ENCODE data around the gene LRCOL1. TPM values are rescaled to one million over a fixed set of nuclear protein-coding genes. Genes with fewer than 3 reads are reported as not detected.

Gene LRCOL1
- not detected for total RNA-seq

DNA sequence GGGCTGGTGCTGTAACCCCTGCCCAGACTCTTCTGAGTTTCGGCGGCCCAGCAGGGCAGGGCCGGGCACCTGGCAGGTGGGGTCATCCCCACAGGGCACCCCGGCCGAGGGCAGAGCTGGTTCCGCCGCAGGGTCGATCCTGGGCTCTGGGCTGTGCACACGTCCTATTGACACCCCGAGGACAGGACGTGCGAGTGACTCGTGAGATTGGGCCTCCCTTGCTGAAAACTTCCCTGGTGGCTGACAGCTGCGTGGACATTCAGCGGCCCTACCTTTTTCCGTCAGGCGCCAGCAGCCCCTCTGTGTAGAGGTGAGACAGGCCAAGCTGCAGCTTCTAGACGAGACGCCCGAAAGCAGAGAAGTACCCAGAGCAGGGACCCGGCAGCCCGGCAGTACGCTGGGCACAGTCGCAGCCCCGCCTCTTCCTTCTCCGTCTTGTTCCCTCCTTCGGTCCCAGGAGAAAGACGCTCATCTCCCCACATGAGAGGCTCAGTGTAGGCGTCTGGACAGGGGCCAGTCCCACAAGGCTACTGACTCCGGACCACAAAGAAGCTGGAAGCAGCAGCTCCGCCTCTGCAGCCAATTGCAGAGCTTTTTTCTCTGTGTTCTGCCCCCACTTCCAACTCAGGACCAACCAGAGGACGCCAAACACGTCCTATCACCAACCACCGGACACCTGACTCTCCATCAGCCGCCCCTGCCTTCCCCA is at the start of gene LRCOL1:
LRCOL1 (minus strand) TSS at position 532 of the 709 bp plus-strand sequence. CDS start 4,331 bp downstream, outside the sequence.
- Mint-ChIP-seq H3K4me1 (ENCODE audit: low read depth) (peaks cover 9% of the 10 kb centered on the region), H3K9me3 (peaks cover 7% of the 10 kb centered on the region), H3K27me3 (ENCODE audit: low read depth) (peaks cover 50% of the 10 kb centered on the region), H3K4me3 (no peak within 1 kb of the TSS), H3K36me3 (ENCODE audit: low read depth) (no peaks in the 10 kb centered on the region), H3K27ac (no peak within 1 kb of the TSS)
- CTCF ChIA-PET, result interaction anchor here (0.8 to 1.8 kb wide), 4 partner anchors 11 to 219 kb away, joined by 3 to 5 read pairs (median 3); no protein-coding TSS in a partner anchor
- DNase-seq, result no peak
- intact Hi-C loops (cut with micrococcal nuclease), result no loop called here

DNA sequence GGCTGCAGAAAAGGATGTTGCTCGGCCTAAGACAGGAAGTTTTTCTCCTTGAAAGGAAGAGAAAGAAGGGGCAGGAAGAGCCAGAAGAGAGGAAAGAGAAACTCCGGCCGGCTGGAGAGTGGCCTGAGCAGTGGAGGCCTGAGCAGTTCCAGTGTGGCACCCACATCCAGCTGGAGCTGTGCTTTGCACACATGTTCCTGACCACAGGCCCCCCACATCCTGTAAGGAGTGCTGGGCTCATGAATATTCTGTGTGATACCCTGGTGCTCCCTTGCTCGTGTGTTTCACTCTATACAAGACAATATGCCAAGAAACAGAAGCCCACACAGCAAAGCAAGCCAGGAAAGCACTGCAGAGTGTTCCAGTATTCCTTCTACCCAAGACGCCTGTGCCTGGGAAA is 49.7 kb upstream of the LRCOL1 start:
- intact Hi-C loops (cut with micrococcal nuclease), result no loop called here
- H3K4me1 Mint-ChIP-seq (ENCODE audit: low read depth), result peaks cover 21% of the 10 kb centered on the region
- no peak overlapping the region for H3K27ac Mint-ChIP-seq
- CTCF ChIA-PET, result no interaction called here
- H3K9me3 Mint-ChIP-seq, result no peaks in the 10 kb centered on the region
- no peak for DNase-seq
- H3K4me3 Mint-ChIP-seq, result no peak overlapping the region
- no peaks in the 10 kb centered on the region for H3K27me3 Mint-ChIP-seq (ENCODE audit: low read depth)
- H3K36me3 Mint-ChIP-seq (ENCODE audit: low read depth), result peaks cover 65% of the 10 kb centered on the region

GRCh38 chr12:132659146-132659545 is 48.8 kb upstream of the LRCOL1 start:
- H3K36me3 Mint-ChIP-seq (ENCODE audit: low read depth), result peaks cover 64% of the 10 kb centered on the region
- CTCF ChIA-PET, result no interaction called here

DNA sequence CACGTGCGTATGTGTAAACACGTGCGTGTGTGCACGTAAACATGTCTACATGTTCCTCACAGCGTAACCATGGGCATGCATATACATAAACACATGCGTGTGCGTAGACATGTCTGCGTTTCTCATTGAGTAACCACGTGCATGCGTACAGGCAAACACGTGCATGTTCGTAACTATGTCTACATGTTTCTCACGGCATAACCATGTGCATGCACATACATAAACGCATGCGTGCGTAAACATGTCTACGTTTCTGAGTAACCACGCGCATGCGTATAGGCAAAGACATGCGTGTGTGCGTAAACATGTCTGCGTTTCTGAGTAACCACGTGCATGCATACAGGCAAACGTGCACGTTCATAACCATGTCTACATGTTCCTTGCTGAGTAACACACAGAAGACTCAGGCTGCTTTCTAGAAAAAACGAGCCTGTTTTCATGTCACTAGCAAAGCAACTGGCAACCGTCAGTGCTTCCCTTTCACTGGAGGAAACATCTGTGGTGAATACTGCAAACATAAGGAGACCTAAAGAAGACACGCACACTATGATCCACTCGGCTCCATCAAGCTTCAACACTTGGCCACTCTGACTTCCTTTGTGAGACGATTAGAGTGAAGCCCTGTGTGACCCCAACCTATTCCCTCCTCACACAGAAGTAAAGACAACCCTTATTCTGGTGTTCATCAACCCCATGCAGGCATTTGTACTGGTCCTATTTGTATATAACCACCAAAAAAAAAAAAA is 47.9 kb upstream of the LRCOL1 start:
- H3K4me3 Mint-ChIP-seq, result no peak overlapping the region
- H3K27me3 Mint-ChIP-seq (ENCODE audit: low read depth), result no peaks in the 10 kb centered on the region
- CTCF ChIA-PET, result no interaction called here
- peaks cover 67% of the 10 kb centered on the region for H3K36me3 Mint-ChIP-seq (ENCODE audit: low read depth)
- intact Hi-C loops (cut with micrococcal nuclease), result no loop called here
- no peaks in the 10 kb centered on the region for H3K9me3 Mint-ChIP-seq
- peaks cover 18% of the 10 kb centered on the region for H3K4me1 Mint-ChIP-seq (ENCODE audit: low read depth)
- H3K27ac Mint-ChIP-seq, result no peak overlapping the region
- no peak for DNase-seq

More at GRCh38 chr12:132659146-132659545, 48.8 kb upstream of the LRCOL1 start:
- no peak overlapping the region for H3K27ac Mint-ChIP-seq
- intact Hi-C loops (cut with micrococcal nuclease), result no loop called here
- no peaks in the 10 kb centered on the region for H3K9me3 Mint-ChIP-seq
- no peak for DNase-seq
- H3K4me1 Mint-ChIP-seq (ENCODE audit: low read depth), result peaks cover 20% of the 10 kb centered on the region
- H3K27me3 Mint-ChIP-seq (ENCODE audit: low read depth), result no peaks in the 10 kb centered on the region
- H3K4me3 Mint-ChIP-seq, result no peak overlapping the region

- Mint-ChIP-seq H3K4me3 (no peak overlapping the region), H3K27ac (no peak overlapping the region), H3K27me3 (ENCODE audit: low read depth) (no peaks in the 10 kb centered on the region), H3K9me3 (no peaks in the 10 kb centered on the region), H3K36me3 (ENCODE audit: low read depth) (peaks cover 63% of the 10 kb centered on the region), H3K4me1 (ENCODE audit: low read depth) (peaks cover 14% of the 10 kb centered on the region)
- CTCF ChIA-PET, result interaction anchor here (1.5 to 2.5 kb wide), 2 partner anchors 12 to 19 kb away, joined by 3 to 7 read pairs; no protein-coding TSS in a partner anchor
- intact Hi-C loops (cut with micrococcal nuclease), result no loop called here
- no peak for DNase-seq
These were observed 46.8 kb upstream of the LRCOL1 start for GRCh38 chr12:132657004-132657727.

DNA sequence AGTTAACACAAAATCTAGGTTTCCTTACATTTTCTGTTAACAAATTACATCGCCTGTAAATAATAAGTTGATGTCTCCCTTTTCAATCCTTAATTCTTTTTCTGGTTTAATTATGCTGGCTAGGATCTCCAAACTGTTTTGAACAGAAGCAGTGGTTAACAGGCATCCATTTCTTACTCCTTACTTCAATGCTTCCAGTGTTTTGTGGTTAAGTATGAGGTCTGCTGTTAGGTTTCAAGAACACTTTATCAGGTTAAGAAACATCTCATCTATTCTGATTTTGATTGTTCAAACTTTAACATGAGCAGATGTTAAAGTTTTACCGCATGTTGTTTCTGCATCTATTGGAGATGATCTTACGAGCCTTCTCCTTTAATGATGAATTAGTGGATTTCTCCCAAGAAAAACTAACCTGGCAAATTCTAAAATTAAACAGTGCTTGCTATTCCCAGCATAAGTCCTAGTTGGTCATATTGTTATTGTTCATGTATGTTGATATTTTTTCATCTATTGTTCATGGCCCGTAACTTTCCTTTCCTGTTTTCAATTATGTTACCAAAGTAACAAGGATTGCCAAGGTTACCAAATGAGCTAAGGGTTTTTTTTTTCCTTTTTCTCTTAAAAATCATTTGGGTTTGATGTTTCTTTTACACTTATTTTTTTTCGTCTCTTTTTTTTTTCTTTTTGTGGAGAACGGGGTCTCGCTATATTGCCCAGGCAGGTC is 43.3 kb upstream of the LRCOL1 start:
- Mint-ChIP-seq H3K4me3 (no peak overlapping the region), H3K27me3 (ENCODE audit: low read depth) (no peaks in the 10 kb centered on the region), H3K9me3 (no peaks in the 10 kb centered on the region), H3K27ac (no peak overlapping the region), H3K36me3 (ENCODE audit: low read depth) (peaks cover 51% of the 10 kb centered on the region), H3K4me1 (ENCODE audit: low read depth) (no peaks in the 10 kb centered on the region)
- no peak for DNase-seq
- intact Hi-C loops (cut with micrococcal nuclease), result no loop called here
- CTCF ChIA-PET, result no interaction called here

DNA sequence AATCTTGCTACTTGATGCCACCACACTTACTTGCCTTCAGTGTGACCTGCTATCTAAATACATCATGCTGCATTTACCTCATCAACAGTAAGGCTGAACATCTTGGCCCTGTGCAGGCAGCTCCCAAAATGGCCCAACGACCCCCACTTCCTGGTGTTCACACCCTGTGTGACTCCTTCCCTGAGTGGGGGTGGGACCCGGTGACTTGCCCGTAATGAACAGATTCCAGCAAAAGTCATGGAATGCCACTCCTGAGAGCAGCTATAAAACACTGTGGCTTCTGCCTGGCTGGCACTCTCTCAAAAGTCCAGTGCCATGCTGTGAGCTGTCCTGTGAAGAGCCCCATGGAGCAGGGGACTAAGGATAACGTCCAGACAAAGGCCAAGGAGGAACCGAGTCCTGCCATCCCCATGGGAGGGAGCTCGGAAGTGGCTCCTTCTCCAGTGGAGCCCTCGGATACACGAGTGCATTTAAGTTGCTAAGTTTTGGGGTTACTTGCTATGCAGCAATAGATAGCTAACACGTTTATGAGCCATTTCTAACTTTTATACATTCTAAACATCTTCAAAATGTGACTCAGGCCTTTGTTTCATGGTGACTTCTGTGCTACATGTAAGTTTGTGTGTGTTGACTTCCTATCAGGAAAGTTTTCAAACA is 41.2 kb upstream of the LRCOL1 start:
- Mint-ChIP-seq H3K27me3 (ENCODE audit: low read depth) (no peaks in the 10 kb centered on the region), H3K36me3 (ENCODE audit: low read depth) (peaks cover 47% of the 10 kb centered on the region), H3K4me3 (no peak overlapping the region), H3K4me1 (ENCODE audit: low read depth) (no peaks in the 10 kb centered on the region), H3K27ac (no peak overlapping the region), H3K9me3 (no peaks in the 10 kb centered on the region)
- no peak for DNase-seq
- CTCF ChIA-PET, result interaction anchor here (0.6 kb wide), 1 partner anchor 12 kb away, joined by 5 read pairs; no protein-coding TSS in a partner anchor
- intact Hi-C loops (cut with micrococcal nuclease), result no loop called here

- no peak for DNase-seq
- Mint-ChIP-seq H3K4me3 (no peak overlapping the region), H3K9me3 (no peaks in the 10 kb centered on the region), H3K4me1 (ENCODE audit: low read depth) (no peaks in the 10 kb centered on the region), H3K27ac (no peak overlapping the region), H3K27me3 (ENCODE audit: low read depth) (no peaks in the 10 kb centered on the region), H3K36me3 (ENCODE audit: low read depth) (peaks cover 49% of the 10 kb centered on the region)
- CTCF ChIA-PET, result interaction anchor here (1.4 kb wide), 1 partner anchor 12 kb away, joined by 3 read pairs; no protein-coding TSS in a partner anchor
- intact Hi-C loops (cut with micrococcal nuclease), result no loop called here
These were observed 39.0 kb upstream of the LRCOL1 start for GRCh38 chr12:132649226-132649945.

- H3K4me3 Mint-ChIP-seq, result no peak overlapping the region
- CTCF ChIA-PET, result interaction anchor here (1.4 kb wide), 1 partner anchor 12 kb away, joined by 3 read pairs; no protein-coding TSS in a partner anchor
- peaks cover 47% of the 10 kb centered on the region for H3K36me3 Mint-ChIP-seq (ENCODE audit: low read depth)
- intact Hi-C loops (cut with micrococcal nuclease), result no loop called here
- no peak for DNase-seq
- H3K4me1 Mint-ChIP-seq (ENCODE audit: low read depth), result no peaks in the 10 kb centered on the region
- no peak overlapping the region for H3K27ac Mint-ChIP-seq
- H3K27me3 Mint-ChIP-seq (ENCODE audit: low read depth), result no peaks in the 10 kb centered on the region
- no peaks in the 10 kb centered on the region for H3K9me3 Mint-ChIP-seq
These were observed 38.3 kb upstream of the LRCOL1 start for GRCh38 chr12:132648616-132649225.

GRCh38 chr12:132647858-132648257 is 37.5 kb upstream of the LRCOL1 start:
- Mint-ChIP-seq H3K4me3 (no peak overlapping the region), H3K36me3 (ENCODE audit: low read depth) (peaks cover 45% of the 10 kb centered on the region), H3K27ac (no peak overlapping the region), H3K9me3 (no peaks in the 10 kb centered on the region), H3K27me3 (ENCODE audit: low read depth) (no peaks in the 10 kb centered on the region), H3K4me1 (ENCODE audit: low read depth) (no peaks in the 10 kb centered on the region)
- CTCF ChIA-PET, result no interaction called here
- no peak for DNase-seq
- intact Hi-C loops (cut with micrococcal nuclease), result no loop called here

DNA sequence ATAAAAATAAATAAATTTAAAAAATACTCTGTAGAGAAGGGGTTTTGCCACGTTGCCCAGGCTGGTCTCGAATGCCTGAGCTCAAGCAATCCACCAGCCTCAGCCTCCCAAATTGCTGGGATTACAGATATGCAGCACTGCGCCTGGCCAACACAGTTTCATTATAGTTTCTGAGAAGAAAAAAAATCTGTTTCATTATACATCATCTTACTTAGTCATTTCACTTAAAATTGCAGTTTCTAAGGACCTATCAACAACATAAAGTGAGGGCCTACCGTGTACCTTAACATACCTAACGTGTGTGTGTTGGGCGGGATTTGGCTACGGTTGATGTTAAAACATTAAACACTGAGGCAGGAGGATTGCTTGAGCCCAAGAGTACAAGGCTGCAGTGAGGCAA is 36.5 kb upstream of the LRCOL1 start:
- Mint-ChIP-seq H3K4me1 (ENCODE audit: low read depth) (no peaks in the 10 kb centered on the region), H3K9me3 (no peaks in the 10 kb centered on the region), H3K27me3 (ENCODE audit: low read depth) (no peaks in the 10 kb centered on the region), H3K4me3 (no peak overlapping the region), H3K27ac (no peak overlapping the region), H3K36me3 (ENCODE audit: low read depth) (peaks cover 38% of the 10 kb centered on the region)
- intact Hi-C loops (cut with micrococcal nuclease), result no loop called here
- no peak for DNase-seq
- CTCF ChIA-PET, result no interaction called here

All from activated naive CD4-positive, alpha-beta T cell treated with anti-CD3 and anti-CD28 coated beads for 36 hours (primary cell).